ENCODE data around the gene CLEC4M. TPM values are rescaled to one million over a fixed set of nuclear protein-coding genes. Genes with fewer than 3 reads are reported as not detected.
"Not testable (repeated sequence)": the region's sequence is repeated elsewhere in the genome, so short reads cannot be mapped to it uniquely, and the experiment has no call there.

CLEC4M gene
- total RNA-seq, 2 experiments from 2014 or later = not detected

DNA sequence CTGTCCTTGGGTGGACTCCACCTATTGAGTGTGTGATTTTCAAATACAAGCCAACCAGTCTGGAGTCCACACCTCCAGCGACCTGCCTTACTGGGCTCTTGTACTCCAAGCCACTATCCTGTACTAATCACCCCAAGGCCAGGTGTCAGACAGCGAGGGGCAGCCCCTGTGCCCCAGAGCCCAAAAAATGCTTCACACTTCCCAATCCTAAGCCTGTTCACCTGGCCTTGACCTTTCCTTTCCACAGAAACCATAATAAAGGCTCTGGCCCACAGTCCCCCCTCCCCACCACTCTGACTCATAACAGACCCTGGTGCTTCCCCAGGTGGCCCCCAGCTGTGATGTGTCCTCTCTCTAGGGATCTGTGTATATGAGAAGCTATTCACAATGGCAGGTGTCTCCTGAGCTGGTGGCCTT lies 19.6 kb upstream of the CLEC4M start:
- DNase-seq (ENCODE audit: low spot score) = peak; percentile 48
- H3K4me1 ChIP-seq (ENCODE audit: insufficient read depth, low read length, poor library complexity, severe bottlenecking) = peaks cover 12% of the 10 kb centered on the region
- no peak overlapping the region for H2AFZ ChIP-seq (ENCODE audit: low read length)
- H4K20me1 ChIP-seq (ENCODE audit: insufficient read depth, low read length) = no peaks in the 10 kb centered on the region
- H3K27ac ChIP-seq (ENCODE audit: low read depth, low read length, poor library complexity, severe bottlenecking) = no peak overlapping the region
- H3K79me2 ChIP-seq (ENCODE audit: insufficient read depth, low read depth, low read length) = no peaks in the 10 kb centered on the region
- POLR2A ChIA-PET = interaction anchor here (0.7 kb wide), 1 partner anchor 814 kb away, joined by 3 read pairs; no protein-coding TSS in a partner anchor
- TF ChIP-seq EZH2phosphoT487 (IDR thresholded peaks at IDR 0.05; ENCODE audit: borderline replicate concordance, low read depth, low read length) (no peak), CTCF (conservative IDR thresholded peaks at IDR 0.05; ENCODE audit: low read length) (no peak)
- no peak overlapping the region for H3K4me3 ChIP-seq (ENCODE audit: low read depth, low read length, poor library complexity, severe bottlenecking)
- H3K36me3 ChIP-seq (ENCODE audit: insufficient read depth, low read length) = no peaks in the 10 kb centered on the region
- H3K9me3 ChIP-seq (ENCODE audit: low read length) = no peaks in the 10 kb centered on the region
- BruUV-seq (replicated peaks) = no TSS peak
- intact Hi-C loops (cut with micrococcal nuclease; ENCODE audit: unreplicated experiment) = no loop called here
- no peaks in the 10 kb centered on the region for H3K9me2 ChIP-seq (ENCODE audit: insufficient read depth, low read length)
- no peak overlapping the region for H3K4me2 ChIP-seq (ENCODE audit: low read length)
- CTCF ChIA-PET (ENCODE audit: unreplicated experiment) = no interaction called here

DNA sequence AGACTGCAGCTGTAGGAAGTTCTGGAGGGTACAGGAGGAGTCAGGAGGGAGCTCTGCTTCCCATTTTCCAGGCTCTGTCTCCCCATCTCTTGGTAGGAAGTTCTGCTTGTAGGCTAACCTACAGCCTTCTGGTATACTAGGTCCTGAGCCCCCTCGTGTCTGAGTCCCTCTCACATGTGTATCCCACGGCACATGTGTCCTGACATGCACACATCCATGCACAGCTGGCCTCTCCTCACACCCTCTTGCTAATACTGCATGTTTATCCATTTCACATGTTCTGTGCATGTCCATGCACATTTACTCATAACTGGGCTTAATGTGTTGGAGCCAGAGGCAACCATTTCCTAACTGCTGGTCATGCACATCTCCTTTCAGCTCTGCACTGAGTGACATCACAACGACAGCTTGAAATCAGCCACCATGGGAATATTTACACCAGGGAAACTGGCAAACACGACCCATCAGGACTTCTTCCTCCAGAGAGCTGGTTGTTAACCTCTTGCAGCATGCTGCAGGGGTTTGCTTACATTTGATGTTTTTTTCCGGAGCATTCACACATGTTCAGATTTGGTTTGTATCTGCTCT lies 18.8 kb upstream of the CLEC4M start:
- Histone ChIP-seq H3K9me3 (ENCODE audit: low read length) (no peaks in the 10 kb centered on the region), H3K9me2 (ENCODE audit: insufficient read depth, low read length) (no peaks in the 10 kb centered on the region), H3K4me3 (ENCODE audit: low read depth, low read length, poor library complexity, severe bottlenecking) (no peak overlapping the region), H3K4me2 (ENCODE audit: low read length) (no peak overlapping the region), H3K79me2 (ENCODE audit: insufficient read depth, low read depth, low read length) (no peaks in the 10 kb centered on the region), H3K36me3 (ENCODE audit: insufficient read depth, low read length) (no peaks in the 10 kb centered on the region), H4K20me1 (ENCODE audit: insufficient read depth, low read length) (no peaks in the 10 kb centered on the region), H3K4me1 (ENCODE audit: insufficient read depth, low read length, poor library complexity, severe bottlenecking) (peaks cover 12% of the 10 kb centered on the region), H2AFZ (ENCODE audit: low read length) (no peak overlapping the region), H3K27ac (ENCODE audit: low read depth, low read length, poor library complexity, severe bottlenecking) (no peak overlapping the region)
- no peak for TF ChIP-seq EZH2phosphoT487 (IDR thresholded peaks at IDR 0.05; ENCODE audit: borderline replicate concordance, low read depth, low read length)
- no peak for TF ChIP-seq CTCF (conservative IDR thresholded peaks at IDR 0.05; ENCODE audit: low read length)
- CTCF ChIA-PET (ENCODE audit: unreplicated experiment) = interaction anchor here (1.3 kb wide), 1 partner anchor 139 kb away, joined by 5 read pairs; no protein-coding TSS in a partner anchor
- no TSS peak for BruUV-seq (replicated peaks)
- intact Hi-C loops (cut with micrococcal nuclease; ENCODE audit: unreplicated experiment) = no loop called here
- no peak for DNase-seq (ENCODE audit: low spot score)
- POLR2A ChIA-PET = no interaction called here

GRCh38 chr19:7744871-7745650 lies 18.0 kb upstream of the CLEC4M start:
- no peak overlapping the region for H3K27ac ChIP-seq (ENCODE audit: low read depth, low read length, poor library complexity, severe bottlenecking)
- no peaks in the 10 kb centered on the region for H4K20me1 ChIP-seq (ENCODE audit: insufficient read depth, low read length)
- no peaks in the 10 kb centered on the region for H3K9me2 ChIP-seq (ENCODE audit: insufficient read depth, low read length)
- CTCF ChIA-PET (ENCODE audit: unreplicated experiment) = interaction anchor here (1.3 kb wide), 1 partner anchor 140 kb away, joined by 5 read pairs; no protein-coding TSS in a partner anchor
- H2AFZ ChIP-seq (ENCODE audit: low read length) = no peak overlapping the region
- no peak for DNase-seq (ENCODE audit: low spot score)
- peaks cover 12% of the 10 kb centered on the region for H3K4me1 ChIP-seq (ENCODE audit: insufficient read depth, low read length, poor library complexity, severe bottlenecking)
- H3K9me3 ChIP-seq (ENCODE audit: low read length) = no peaks in the 10 kb centered on the region
- no peaks in the 10 kb centered on the region for H3K79me2 ChIP-seq (ENCODE audit: insufficient read depth, low read depth, low read length)
- no peaks in the 10 kb centered on the region for H3K36me3 ChIP-seq (ENCODE audit: insufficient read depth, low read length)
- no peak for TF ChIP-seq EZH2phosphoT487 (IDR thresholded peaks at IDR 0.05; ENCODE audit: borderline replicate concordance, low read depth, low read length)
- no peak for TF ChIP-seq CTCF (conservative IDR thresholded peaks at IDR 0.05; ENCODE audit: low read length)
- no peak overlapping the region for H3K4me2 ChIP-seq (ENCODE audit: low read length)
- H3K4me3 ChIP-seq (ENCODE audit: low read depth, low read length, poor library complexity, severe bottlenecking) = no peak overlapping the region
- intact Hi-C loops (cut with micrococcal nuclease; ENCODE audit: unreplicated experiment) = no loop called here
- BruUV-seq (replicated peaks) = no TSS peak
- POLR2A ChIA-PET = interaction anchor here (0.7 kb wide), 1 partner anchor 19 kb away, joined by 3 read pairs; no protein-coding TSS in a partner anchor

GRCh38 chr19:7746306-7746705 lies 16.7 kb upstream of the CLEC4M start:
- H3K4me2 ChIP-seq (ENCODE audit: low read length); POLR2A ChIA-PET; BruUV-seq (replicated peaks); H3K9me3 ChIP-seq (ENCODE audit: low read length); H3K79me2 ChIP-seq (ENCODE audit: insufficient read depth, low read depth, low read length); CTCF ChIA-PET (ENCODE audit: unreplicated experiment); H3K9me2 ChIP-seq (ENCODE audit: insufficient read depth, low read length); H3K27ac ChIP-seq (ENCODE audit: low read depth, low read length, poor library complexity, severe bottlenecking); H4K20me1 ChIP-seq (ENCODE audit: insufficient read depth, low read length); H3K4me3 ChIP-seq (ENCODE audit: low read depth, low read length, poor library complexity, severe bottlenecking); intact Hi-C loops (cut with micrococcal nuclease; ENCODE audit: unreplicated experiment); H2AFZ ChIP-seq (ENCODE audit: low read length); DNase-seq (ENCODE audit: low spot score); H3K36me3 ChIP-seq (ENCODE audit: insufficient read depth, low read length): not testable (repeated sequence)
- H3K4me1 ChIP-seq (ENCODE audit: insufficient read depth, low read length, poor library complexity, severe bottlenecking) = peaks cover 12% of the 10 kb centered on the region

All from OCI-LY7 (cell line).